ENCODE results near the gene GTF3C5. TPM values are rescaled to one million over a fixed set of nuclear protein-coding genes. Genes with fewer than 3 reads are reported as not detected.
"Not testable (repeated sequence)": the region's sequence is repeated elsewhere in the genome, so short reads cannot be mapped to it uniquely, and the experiment has no call there.

The GTF3C5 gene
- total RNA-seq, 1 donor from 2014 or later = 32.3 TPM

DNA sequence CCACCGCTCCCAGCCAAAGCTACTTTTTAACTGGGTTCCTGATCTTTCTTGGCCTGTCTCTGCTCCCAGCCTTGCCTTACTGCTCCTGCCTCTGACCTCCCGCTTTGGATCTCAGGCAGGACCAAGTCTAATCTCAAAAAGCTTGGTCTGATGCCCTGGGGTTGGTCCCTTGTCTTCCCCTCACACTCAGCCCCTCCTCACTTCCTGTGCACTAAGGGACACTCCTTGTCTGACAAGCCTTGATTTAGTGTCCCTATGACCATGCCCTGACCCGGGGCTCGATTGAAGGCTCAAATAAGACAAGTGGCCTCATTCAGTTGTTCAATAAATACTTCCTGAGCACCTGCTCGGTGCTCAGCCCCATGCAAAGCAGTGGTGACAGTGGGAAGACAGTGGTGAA, 3.7 kb upstream of the GTF3C5 start:
- DNase-seq (ENCODE audit: low spot score) = no peak

DNA sequence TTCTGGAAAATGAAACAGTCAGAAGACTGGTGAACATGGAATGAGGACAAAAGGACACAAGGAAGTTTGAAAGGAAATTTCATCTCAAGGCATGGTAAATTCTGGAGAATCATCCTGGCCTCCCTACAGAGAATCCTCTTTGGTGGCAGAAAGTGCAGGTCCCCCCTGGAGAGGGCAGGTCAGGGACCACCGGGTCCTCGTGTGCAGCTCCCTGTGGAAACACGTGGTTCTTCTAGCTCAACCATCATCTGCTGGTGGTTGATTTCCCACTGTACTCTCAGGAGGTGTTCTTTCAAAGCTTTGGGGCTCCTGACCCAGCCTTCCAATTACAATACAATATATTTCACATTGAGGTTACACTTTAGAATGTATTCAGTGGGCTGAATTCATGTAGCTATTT, 2.6 kb upstream of the GTF3C5 start:
- DNase-seq (ENCODE audit: low spot score) = no peak

DNA sequence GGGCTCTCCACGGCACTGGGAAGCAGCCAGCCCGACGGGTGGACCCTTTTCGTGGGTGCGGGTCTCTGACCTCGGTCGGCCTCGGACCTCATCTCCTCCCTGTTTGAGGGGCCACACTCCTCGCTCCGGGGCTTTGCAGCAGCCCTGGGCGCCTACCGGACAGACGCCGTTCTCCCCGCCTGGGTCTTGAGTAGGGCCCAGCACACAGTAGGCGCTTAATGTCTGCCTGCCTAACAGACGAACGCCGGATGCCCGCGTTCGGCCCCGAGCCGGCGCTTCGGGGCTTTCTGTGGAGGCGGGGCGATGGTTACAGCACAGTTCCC, 842 bp upstream of the GTF3C5 start:
- DNase-seq (ENCODE audit: low spot score) = no peak

DNA sequence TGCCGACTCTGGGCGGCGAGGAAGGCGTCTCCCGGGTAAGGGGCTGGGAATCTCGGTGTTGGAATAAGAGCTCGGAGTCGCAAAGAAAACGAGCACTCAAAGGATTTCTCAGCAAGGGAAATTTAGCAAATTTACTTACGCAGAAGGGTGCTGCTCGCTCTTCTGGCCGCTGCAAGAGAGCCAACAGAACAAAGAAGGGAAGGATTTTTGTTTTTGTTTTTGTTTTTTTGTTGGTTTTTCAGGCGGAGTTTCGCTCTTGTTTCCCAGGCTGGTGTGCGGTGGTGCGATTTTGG, 279 bp downstream of the GTF3C5 start:
- no peak for DNase-seq (ENCODE audit: low spot score)

DNA sequence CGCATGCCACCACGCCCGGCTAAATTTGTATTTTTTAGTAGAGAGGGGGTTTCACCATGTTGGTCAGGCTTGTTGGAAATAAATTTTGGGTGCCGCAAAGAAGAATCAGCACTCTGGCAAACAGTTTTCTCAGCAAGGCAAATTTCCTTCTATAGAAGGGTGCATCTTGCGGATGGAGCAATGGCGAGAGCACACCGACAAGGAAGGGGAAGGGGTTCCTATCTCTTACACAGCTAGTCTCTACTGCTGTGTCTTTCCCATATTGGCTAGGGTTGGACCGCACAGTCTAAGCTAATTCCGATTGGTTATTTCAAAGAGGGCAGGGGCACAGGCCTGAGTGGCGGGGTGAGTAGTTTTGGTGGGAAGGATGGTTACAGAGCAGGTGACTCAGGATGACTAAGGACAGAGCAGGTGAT, 707 bp downstream of the GTF3C5 start:
- DNase-seq (ENCODE audit: low spot score) = no peak

DNA sequence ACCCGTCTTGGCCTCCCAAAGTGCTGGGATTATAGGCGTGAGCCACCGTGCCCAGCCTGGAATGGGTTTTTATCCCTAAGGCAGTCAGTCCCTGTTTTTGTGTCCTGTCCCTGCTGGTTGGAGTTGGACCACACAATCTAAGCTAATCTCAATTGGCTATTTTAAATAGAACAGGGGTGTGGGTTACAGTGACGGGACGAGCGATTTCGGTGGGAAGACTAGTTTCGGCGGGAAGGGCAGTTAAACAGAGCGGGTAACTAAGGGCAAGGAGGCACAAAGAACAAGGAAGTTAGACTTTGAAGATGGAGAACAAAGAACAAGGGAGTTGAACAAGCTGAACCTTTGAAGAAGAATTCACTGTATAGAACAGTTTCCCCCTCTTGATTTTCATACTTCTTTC, 1.4 kb downstream of the GTF3C5 start:
- DNase-seq (ENCODE audit: low spot score) = no peak

DNA sequence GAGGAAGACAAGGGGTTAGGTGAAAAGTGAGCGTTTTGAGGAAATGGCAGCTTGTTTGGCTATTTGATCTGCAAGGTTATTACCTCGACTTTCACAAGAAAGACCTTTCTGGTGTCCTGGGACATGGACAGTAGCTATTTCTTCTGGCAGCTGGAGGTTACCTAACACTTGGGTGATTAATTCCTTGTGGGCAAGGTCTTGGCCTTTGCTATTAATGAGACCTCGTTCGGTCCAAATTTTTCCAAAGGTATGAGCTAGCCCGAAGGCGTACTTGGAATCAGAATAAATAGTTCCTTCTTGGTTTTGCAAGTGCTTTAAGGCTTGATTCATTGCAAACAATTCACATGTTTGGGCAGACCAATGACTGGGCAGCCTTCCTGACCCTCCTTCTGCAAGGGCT, 4.9 kb downstream of the GTF3C5 start:
- no peak for DNase-seq (ENCODE audit: low spot score)

DNA sequence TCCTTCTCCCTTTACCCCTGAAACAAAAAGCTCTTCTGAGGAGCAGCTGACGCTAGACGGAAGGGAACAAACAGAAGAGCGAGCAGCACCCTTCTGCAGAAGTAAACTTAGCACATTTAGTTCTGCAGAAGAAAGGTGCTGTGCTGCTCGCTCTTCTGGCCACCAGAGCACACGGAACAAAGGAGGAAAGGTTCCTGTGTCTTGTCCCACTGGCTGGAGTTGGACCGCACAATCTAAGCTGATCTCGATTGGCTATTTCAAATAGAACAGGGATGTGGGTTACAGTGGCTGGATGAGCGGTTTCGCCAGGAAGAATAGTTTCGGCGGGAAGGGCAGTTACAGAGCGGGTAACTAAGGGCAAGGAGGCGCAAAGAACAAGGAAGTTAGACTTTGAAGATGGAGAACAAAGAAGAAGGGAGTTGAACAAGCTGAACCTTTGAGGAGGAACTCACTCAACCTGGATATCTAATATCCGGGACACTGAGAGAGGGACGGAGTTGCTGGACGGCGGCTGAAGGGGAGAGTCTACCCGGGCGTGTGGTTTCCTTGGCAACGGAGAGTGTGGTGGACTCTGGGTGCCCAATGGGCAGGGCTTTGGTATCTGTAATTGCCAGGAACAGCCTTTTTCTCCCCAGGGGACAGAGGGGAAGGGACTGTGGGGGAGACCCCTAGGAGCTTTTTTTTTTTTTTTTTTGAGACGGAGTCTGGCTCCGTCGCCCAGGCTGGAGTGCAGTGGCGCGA, 7.1 kb downstream of the GTF3C5 start:
- DNase-seq (ENCODE audit: low spot score) = no peak

DNA sequence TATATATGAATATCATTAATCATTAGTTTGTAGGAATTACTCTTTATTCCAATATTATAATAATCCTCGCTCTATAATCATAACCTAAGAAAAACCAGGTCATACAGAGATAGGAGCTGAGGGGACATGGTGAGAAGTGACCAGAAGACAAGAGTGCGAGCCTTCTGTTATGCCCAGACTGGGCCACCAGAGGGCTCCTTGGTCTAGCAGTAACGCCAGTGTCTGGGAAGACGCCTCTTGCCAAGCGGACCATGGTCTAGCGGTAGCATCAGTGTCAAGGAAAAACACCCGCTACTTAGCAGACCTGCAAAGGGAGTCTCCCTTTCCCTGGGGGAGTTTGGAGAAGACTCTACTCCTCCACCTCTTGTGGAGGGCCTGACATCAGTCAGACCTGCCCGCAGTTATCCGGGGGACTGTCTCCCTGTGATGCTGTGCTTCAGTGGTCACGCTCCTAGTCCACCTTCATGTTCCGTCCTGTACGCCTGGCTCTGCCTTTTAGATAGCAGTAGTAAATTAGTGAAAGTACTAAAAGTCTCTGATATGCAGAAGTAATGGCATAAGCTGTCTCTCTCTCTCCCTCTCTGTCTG, 10.2 kb downstream of the GTF3C5 start:
- not testable (repeated sequence) for DNase-seq (ENCODE audit: low spot score)

DNA sequence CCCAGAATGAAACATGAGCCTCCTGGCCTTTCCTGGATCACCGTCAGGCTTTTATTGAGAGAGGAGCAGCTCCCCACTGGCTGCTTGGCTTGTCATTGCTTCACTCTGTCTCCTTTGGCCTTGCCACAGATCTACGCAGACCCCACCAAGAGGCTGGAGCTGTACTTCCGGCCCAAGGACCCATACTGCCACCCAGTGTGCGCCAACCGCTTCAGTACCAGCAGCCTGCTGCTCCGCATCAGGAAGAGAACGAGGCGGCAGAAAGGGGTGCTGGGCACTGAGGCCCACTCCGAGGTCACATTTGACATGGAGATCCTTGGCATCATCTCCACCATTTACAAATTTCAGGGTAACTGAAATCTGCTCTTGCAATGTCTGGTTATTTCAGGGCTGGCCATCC, 11.2 kb downstream of the GTF3C5 start:
- DNase-seq (ENCODE audit: low spot score) = no peak

DNA sequence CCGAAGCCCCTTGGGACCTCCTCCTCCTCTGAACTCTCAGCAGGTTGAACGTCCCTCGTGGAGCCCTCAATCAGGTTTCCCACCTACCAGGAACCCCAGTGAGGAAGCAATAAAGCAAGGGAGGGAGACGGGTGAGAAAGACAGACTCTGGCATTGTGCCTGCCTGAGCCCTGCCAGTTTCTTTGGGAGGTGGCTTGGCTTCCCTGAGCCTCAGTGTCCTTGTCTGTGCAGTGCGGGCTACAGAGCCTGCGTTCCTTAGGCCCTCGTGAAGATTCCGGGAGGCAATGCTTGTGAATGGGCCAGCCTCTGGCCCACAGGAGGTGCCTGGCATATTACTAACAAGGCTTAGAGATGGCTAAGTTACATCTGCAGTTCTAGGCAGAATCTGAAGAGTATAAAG, 11.9 kb downstream of the GTF3C5 start:
- DNase-seq (ENCODE audit: low spot score) = no peak

DNA sequence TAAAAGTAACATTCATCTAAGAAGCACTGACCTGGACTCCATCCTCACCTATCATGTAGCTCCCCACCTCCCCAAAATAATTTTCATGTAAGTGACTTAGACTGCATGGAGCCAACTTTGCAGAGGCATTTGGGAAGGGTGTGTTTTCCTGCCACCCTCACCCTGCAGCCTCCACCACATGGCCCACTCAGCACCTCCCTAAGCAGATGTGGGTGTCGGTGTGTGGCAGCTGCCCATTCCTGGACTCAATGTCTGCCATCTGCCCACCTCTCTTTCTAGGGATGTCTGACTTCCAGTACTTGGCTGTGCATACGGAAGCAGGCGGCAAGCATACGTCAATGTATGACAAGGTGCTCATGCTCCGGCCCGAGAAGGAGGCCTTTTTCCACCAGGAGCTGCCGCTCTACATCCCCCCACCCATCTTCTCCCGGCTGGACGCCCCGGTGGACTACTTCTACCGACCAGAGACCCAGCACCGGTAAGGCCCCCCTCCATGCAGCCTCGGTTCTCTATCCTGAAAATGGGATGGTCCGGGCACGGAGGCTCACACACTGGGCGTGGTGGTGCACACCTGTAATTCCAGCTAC, 12.7 kb downstream of the GTF3C5 start:
- no peak for DNase-seq (ENCODE audit: low spot score)

DNA sequence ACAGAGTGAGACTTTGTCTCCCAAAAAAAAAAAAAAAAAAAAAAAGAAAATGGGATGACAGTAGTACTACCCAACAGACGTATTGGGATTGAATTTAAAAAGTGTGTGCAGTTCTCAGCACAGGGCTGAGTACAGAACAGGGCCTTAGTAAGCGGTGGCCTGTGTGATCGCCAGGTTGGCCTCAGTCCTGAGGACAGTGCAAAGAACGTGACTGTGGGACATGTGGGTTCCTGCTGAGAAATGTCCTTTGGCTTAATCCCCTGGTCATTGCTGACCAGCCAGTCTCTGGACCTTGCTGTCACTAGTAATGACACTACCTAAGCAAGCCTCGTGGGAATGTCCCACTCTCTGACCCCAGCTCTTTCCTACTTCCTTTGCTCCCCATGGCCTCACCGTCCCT, 13.3 kb downstream of the GTF3C5 start:
- DNase-seq (ENCODE audit: low spot score) = no peak

DNA sequence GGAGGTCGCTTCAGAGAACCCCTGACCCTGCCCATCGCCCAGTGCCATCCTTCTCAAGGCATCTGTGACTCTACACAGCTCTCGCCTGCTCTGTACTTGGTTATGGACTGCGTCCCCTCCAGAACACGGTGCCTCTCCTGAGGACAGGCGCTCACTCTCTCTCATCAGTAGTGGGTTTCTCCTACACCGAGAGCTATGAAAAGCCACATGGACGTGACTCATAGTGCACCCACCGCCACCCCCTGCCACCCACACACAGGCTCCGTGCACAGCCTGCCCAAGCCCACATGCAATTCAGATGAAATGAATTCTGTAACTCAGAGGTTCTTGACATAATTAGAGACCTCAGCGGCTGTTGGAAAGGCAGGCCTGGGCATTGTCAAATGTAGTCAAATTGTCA, 13.9 kb downstream of the GTF3C5 start:
- no peak for DNase-seq (ENCODE audit: low spot score)

DNA sequence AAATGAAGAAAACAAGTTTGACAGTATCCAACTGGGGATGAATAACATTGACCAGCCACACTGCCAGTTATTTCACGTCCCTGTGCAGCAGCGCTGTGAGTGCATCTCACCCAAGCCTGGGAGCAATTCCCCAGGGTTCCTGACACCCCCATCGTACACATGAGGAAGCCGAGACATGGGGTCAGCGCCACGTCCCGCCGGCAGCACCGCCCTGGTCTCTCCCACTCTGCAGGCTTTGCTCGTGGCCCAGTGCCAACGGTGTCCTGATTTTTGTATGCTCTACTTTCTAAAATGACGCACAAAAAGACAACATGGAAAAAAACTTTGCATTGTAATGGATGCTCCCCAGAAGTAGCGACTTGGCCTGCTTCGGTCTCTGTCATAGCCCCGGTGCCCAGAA, 14.3 kb downstream of the GTF3C5 start:
- DNase-seq (ENCODE audit: low spot score) = no peak

DNA sequence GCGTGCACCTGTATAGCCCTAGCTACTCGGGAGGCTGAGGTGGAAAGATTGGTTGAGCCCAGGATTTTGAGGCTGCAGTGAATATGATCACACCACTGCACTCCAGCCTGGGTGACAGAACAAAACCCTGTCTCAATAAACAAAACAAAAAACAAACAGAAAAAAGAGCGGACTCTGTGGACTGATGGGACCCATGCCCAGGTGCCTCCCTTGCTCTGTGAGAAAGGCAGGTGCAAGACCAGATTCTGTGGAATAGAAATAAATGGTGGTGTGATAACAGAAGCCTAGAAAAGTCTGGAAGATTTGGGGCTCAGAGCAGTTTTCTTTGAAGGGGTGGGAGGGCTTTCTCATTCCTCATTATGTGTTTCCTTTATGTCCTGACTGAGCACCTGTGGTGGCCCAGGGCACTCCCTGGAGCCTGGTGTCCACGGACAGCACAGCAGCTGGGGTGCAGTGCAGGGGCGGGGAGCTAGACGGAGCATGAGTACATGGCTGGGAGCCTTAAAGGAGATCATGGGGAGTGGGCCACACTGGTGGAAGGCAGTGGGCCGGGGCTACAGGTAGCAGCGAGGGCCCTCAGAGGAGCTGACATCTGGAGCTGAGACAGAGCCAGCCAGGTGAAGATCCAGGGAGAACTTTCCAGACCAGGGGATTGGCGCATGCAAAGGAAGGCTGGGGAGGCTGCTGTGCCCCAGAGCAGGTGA, 15.6 kb downstream of the GTF3C5 start:
- no peak for DNase-seq (ENCODE audit: low spot score)

DNA sequence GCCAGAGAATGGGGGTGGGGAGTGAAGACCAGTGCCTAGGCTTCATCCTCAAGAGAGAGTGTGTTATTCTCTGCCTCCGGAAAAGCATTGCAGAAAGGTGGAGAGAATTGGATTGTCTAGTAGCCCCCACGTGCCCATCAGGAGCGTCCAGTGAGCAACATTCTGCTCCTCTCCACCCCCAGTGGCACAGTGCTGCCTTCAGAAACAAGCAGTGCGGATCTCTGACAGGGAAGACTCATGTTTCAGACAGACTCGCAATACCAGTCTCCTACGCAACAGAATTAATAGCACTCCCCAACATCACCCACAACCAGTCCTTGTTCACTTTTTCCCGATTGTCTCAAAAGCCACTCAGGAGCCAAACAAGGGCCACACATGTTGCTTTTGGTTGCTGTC, 16.1 kb downstream of the GTF3C5 start:
- no peak for DNase-seq (ENCODE audit: low spot score)

DNA sequence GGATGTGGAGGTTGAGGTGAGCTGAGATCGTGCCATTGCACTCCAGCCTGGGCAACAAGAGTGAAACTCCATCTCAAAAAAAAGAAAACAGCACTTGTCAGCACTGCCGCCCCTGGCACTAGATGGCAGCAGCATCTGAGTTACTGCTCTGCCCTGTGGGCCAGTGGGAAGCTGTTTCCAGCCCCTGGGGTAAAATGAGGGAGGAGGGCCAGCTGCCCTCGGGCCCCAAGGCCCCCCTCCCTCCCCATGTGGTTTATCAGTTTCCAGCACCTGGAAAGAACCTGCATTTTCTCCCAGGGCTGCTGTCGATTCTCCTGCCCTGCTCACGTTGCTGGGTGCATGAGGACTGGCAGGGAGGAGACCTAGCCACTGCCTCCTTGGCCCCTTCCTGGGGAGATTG, 17.8 kb downstream of the GTF3C5 start:
- no peak for DNase-seq (ENCODE audit: low spot score)

DNA sequence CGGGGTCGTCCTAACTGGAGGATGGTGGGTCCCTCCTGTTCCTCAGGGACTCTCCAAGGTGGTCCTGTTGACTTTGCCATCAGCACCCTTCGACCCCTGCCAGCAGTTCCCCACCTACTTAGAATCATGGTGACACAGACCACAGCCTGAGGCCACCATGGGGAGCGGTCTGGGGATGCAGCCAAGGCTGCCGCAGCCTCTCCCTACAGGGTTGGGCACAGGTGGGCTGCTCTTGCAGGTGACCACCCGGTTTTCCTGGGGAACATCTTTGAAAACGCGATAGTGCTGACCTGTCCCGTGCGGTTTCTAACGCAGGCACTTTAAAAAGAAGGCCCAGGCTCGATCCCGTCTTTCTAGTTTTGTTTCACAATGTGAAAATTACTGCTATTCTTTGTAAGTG, 18.2 kb downstream of the GTF3C5 start:
- no peak for DNase-seq (ENCODE audit: low spot score)

DNA sequence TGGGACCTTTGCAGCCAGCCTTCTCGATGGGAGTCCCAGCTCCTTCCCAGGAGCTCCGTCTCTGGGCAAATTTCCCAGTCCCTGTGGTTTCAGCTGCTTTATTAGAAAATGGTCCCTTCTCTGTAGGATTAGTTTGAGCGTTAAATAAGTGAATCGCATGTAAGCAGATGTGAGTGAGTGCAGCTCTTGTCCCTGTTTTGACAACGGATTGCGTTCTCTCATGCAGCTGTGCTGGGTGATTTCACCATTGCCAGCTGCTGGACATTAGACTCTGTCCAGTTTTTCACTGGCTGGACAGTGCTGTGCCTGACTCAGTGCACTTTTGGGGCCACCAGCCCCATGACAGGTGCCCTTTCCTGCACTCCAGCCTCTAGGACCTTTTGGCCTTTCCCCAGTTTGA, 19.3 kb downstream of the GTF3C5 start:
- no peak for DNase-seq (ENCODE audit: low spot score)

DNA sequence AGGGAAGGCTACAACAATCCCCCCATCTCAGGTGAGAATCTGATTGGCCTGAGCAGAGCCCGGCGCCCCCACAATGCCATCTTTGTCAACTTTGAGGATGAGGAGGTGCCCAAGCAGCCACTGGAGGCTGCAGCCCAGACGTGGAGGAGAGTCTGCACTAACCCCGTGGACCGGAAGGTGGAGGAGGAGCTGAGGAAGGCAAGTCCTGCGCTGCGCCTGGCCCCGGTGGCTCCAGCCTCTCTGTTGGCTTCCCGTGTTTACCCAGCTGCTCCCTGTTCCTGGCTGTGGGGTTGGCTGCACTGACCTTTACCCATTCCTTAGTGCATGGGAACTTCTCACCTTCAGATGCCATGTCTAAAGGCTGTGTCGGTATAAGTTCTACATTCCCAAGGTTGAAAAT, 20.0 kb downstream of the GTF3C5 start:
- DNase-seq (ENCODE audit: low spot score) = no peak

DNA sequence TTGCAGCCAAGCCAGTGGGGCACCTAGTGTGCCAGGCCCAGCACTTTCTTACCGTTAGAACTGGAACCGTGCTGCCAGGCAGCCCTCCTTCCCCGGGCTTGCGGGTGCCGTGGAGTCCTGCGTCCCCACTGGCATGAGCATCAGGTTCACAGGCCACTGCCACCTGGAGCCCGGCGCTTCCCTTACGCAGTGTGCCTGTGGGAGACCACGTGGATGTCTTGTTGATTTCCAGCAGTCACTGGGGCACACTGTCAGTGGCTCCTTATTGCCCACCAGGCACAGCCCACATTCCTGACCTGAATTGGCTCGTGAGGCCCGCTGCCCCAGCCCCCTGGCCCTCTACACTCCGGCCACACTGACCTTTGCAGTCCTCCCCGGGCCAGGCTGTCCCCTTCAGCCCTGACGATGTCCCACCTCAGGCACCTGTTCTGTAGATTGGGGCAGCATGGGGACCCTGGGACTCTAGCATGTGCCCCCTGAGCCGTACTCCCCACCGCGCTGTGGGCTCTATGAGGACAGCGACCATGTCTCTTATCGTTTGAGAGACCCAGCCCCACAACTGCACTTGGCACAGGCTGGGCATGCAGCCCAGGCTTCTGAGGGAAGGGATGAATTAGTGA, 20.6 kb downstream of the GTF3C5 start:
- no peak for DNase-seq (ENCODE audit: low spot score)
